ENCODE data around the gene PPM1E.

Gene PPM1E

GRCh38 chr17:58802188-58802587 lies 46.5 kb downstream of the PPM1E start:
- FAIRE-seq, result no peak
- no peak for DNase-seq (ENCODE audit: insufficient read length, low spot score)
- TF ChIP-seq POLR2A (IDR thresholded peaks at IDR 0.05; ENCODE audit: low read depth, low read length), result no peak

- FAIRE-seq (no peak), DNase-seq (ENCODE audit: insufficient read length, low spot score) (no peak)
- no peak for TF ChIP-seq POLR2A (IDR thresholded peaks at IDR 0.05; ENCODE audit: low read depth, low read length)
Measured at GRCh38 chr17:58806046-58806445, 50.4 kb downstream of the PPM1E start.

DNA sequence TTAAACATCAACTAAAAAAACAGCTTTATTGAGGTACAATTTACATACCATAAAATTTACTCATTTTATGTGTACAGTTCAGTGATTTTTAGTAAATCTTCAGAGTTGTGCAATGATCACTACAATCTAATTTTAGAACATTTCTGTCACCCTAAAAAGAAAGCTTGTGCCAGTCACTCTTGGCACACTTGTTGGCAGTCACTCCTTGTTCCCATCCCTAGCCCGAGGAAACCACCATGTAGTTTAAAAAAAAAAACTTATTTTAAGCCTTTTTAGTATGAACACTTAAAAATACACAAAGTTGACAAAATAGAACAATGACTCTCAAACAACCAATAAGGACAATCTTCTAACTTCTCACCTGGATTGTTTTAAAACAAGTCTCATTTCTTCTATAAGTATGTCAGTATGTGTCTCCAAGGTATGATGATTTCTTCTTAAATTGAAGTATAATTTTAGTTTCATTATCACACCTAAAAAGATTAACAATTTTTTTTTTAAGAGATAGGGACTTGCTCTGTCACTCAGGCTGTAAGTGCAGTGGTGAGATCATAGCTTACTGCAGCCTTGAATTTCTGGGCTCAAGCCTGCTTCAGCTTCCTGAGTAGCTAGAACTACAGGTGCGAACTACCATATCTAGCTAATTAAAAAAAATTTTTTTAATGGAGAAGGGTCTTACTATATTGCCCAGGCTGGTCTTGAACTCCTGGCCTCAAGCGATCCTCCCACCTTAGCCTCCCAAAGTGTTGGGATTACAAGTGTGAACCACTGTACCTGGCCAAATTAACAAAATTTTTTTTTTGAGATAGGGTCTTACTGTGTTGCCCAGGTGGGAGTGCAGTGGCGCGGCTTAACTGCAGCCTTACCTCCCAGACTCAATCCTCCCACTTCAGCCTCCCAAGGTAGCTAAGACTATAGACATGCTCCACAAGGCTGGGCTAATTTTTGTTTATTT lies 53.2 kb downstream of the PPM1E start:
- TF ChIP-seq POLR2A (IDR thresholded peaks at IDR 0.05; ENCODE audit: low read depth, low read length), result no peak
- DNase-seq (ENCODE audit: insufficient read length, low spot score) (no peak), FAIRE-seq (peak; percentile 43)

GRCh38 chr17:58809564-58809936 lies 53.9 kb downstream of the PPM1E start:
- TF ChIP-seq POLR2A (IDR thresholded peaks at IDR 0.05; ENCODE audit: low read depth, low read length), result no peak
- no peak for FAIRE-seq
- DNase-seq (ENCODE audit: insufficient read length, low spot score), result no peak

DNA sequence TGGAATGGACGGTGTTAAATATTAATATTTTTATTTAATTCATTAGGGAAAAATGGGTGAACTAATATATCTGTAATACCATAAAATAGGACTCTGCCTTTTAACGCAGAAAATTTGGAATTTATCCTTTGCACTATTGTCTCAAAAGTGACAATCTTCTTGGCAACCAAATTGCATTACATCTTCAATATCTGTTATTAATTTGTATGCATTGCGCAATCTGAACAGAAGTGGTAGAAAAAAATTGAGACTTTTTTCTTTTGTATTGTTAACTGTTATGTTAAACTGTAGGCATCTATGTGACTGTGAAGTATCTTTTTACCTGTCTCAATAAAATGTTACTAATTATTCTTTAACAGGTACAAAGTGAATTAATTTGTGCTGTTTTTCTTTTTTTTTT lies 55.6 kb downstream of the PPM1E start:
- FAIRE-seq (no peak), DNase-seq (ENCODE audit: insufficient read length, low spot score) (no peak)
- no peak for TF ChIP-seq POLR2A (IDR thresholded peaks at IDR 0.05; ENCODE audit: low read depth, low read length)

DNA sequence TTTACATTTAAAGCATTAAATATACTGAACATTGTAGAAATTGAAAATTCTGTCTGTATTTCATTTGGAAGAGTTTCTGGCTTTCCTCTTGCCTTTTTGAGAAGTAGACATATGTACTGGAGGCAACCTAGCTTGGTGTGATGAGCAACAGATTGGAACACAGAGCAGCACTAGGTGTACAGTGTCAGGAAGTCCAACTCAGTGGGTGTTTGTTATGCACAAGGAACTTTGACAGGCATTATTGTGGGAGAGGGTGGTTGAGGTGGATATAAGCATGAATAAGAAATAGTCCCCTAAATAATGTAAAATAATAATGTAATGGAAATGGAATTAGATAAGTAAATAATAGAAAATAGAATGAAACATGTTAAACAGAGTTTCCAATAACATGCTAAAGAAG lies 58.1 kb downstream of the PPM1E start:
- DNase-seq (ENCODE audit: insufficient read length, low spot score) (no peak), FAIRE-seq (peak; percentile 88)
- TF ChIP-seq POLR2A (IDR thresholded peaks at IDR 0.05; ENCODE audit: low read depth, low read length), result no peak

DNA sequence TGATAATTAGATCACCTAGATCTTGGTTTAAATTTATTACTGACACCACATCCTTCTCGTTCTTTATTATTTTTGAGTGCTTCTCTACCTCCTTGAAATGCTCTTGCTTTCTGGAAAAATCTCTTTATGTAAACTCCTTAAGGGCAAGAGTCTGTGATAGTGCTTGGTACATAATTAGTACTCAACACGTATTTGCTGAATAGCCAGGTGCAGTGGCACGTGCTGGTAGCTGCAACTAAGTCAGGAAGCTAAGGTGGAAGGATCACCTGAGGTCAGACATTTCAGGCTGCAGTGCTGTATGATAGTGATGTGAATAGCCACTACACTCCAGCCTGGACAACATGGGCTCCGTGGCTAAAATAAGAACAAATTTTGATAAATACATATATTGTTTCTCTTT lies 63.0 kb downstream of the PPM1E start:
- TF ChIP-seq POLR2A (IDR thresholded peaks at IDR 0.05; ENCODE audit: low read depth, low read length), result no peak
- FAIRE-seq, result no peak
- no peak for DNase-seq (ENCODE audit: insufficient read length, low spot score)

DNA sequence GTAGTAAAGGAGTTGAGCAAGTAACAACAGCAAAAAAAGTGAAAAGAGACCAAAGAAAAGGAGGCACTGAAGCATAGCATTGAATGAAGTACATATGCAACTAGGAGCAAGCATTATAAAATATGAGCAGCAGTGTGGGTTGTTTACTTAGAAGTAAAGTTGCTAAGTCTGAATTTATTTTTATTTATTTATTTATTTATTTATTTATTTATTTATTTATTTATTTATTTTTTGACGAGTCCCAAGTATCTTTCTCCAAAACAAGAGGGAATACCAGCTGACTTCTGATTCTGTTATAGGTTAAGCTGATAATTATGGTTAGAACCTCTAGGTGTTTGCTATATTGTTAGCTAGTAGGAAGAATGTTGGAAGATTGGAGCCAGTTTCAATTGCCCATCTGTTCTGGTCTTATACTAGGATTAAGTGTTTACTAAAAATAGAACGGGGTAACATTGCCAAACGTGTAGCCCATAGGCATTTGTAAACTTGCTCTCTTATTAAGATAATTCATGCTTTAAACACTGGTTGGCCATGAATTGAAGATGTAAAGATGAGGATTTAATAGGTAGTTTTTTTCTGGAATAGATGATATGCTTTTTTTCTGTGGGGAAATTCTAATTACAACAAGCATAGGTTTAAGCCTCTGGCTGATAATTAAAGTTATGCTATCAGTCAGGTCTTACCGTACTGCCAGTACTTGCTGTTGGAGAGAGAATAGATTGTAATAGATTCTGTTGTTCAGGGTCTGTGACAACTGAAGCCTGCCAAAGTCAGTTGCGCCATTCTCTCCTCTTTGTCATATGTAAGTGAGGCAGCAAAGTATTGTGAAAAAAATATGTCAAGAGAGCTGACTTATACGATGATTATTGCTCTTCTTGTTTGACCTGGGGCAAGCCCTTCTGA lies 66.7 kb downstream of the PPM1E start:
- peak; percentile 61 for FAIRE-seq
- TF ChIP-seq POLR2A (IDR thresholded peaks at IDR 0.05; ENCODE audit: low read depth, low read length), result no peak
- DNase-seq (ENCODE audit: insufficient read length, low spot score), result no peak

GRCh38 chr17:58823051-58823525 lies 67.4 kb downstream of the PPM1E start:
- no peak for TF ChIP-seq POLR2A (IDR thresholded peaks at IDR 0.05; ENCODE audit: low read depth, low read length)
- FAIRE-seq (no peak), DNase-seq (ENCODE audit: insufficient read length, low spot score) (no peak)

GRCh38 chr17:58829172-58829637 lies 73.6 kb downstream of the PPM1E start:
- TF ChIP-seq POLR2A (IDR thresholded peaks at IDR 0.05; ENCODE audit: low read depth, low read length), result no peak
- DNase-seq (ENCODE audit: insufficient read length, low spot score) (no peak), FAIRE-seq (no peak)

DNA sequence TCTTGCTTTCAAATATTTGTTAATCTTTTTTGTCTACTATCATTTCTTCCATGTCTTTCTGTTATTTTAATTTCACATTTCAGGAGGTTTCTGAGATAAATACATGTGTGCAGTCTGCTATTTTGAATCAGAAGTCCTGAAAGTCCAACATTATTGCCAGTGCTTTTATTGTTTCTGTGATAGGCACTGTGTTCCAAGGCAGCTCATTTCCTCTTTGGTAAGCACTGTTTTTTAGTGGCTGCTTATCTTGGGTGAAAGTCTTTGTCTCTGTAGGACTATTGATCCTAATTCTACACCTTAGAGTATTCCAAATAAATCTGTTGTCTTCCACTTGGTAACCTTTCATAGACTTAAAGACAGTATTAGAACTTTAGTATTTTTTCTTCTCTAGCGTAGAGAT lies 76.1 kb downstream of the PPM1E start:
- FAIRE-seq (no peak), DNase-seq (ENCODE audit: insufficient read length, low spot score) (no peak)
- TF ChIP-seq POLR2A (IDR thresholded peaks at IDR 0.05; ENCODE audit: low read depth, low read length), result no peak

DNA sequence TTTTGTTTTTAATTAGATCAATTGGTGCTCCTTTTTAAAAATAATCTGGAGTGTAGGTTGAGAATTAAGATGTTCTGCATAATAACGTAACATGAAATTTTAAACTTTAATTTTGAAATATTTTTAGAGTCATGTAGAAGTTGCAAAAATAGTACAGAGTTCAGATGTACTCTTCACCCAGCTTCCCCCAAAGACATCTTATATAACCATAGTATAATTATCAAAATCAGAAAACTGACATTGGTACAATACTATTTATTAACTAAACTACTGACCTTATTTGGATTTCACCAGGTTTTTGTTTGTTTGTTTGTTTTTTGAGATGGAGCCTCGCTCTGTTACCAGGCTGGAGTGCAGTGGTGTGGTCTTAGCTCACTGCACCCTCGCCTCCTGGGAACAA lies 76.9 kb downstream of the PPM1E start:
- no peak for TF ChIP-seq POLR2A (IDR thresholded peaks at IDR 0.05; ENCODE audit: low read depth, low read length)
- DNase-seq (ENCODE audit: insufficient read length, low spot score) (no peak), FAIRE-seq (no peak)

- DNase-seq (ENCODE audit: insufficient read length, low spot score) (no peak), FAIRE-seq (no peak)
- TF ChIP-seq POLR2A (IDR thresholded peaks at IDR 0.05; ENCODE audit: low read depth, low read length), result no peak
Measured at GRCh38 chr17:58837699-58838098, 82.0 kb downstream of the PPM1E start.
